ENCODE measurements around the gene XXYLT1. TPM values are rescaled to one million over a fixed set of nuclear protein-coding genes. Genes with fewer than 3 reads are reported as not detected.
A peak's percentile ranks its signal among the peaks of the same experiment; 100 is the strongest.

Gene XXYLT1
- total and polyA plus RNA-seq, 9 of the 15 experiments (the other 6 are each of a cell fraction or from before 2014, with no cell fraction given), result 1.9 to 18.9 (median 15.0) TPM

DNA sequence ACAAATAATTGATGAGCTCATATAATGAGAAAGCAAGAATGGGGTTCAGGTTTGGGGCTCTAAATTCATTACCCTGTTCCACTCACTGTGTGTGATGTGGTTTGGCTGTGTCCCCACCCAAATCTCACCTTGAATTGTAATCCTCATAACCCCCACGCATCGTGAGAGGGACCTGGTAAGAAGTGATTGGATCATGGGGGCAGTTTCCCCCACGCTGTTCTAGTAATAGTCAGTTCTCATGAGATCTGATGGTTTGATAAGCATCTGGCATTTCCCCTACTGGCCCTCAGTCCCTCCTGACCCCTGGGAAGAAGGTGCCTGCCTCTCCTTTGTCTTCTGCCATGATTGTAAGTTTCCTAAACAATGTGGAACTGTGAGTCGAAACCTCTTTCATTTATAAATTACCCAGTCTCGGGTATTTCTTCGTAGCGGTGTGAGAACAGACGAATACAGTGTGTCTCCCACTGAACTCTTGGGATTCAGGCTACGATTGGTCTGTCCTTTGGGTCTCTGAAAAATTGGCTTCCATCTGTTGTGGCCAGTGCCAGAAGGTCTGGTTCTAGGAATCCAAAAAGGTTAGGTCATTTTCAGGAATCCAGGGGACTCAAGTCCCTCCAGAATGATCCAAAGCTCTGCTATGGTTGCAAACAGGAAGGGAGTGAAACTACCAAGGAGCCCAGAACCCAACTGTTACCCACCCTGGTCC is 87.7 kb downstream of the XXYLT1 start (continued):
- TF ChIP-seq SOX6 (IDR thresholded peaks at IDR 0.05) (0 out of 2 replicates have a peak, but pooled peaks have one; percentile 21), RCOR1 (IDR thresholded peaks at IDR 0.05; ENCODE audit: borderline replicate concordance in 1 of 2, low read depth in 2 of 2, low read length in 2 of 2) (0 out of 4 replicates have a peak, but pooled peaks of 1 of the 2 experiments have one; percentile 10), CBFA2T3 (IDR thresholded peaks at IDR 0.05) (peak; percentile 31; the same call in 1 of the 2 replicates)

DNA sequence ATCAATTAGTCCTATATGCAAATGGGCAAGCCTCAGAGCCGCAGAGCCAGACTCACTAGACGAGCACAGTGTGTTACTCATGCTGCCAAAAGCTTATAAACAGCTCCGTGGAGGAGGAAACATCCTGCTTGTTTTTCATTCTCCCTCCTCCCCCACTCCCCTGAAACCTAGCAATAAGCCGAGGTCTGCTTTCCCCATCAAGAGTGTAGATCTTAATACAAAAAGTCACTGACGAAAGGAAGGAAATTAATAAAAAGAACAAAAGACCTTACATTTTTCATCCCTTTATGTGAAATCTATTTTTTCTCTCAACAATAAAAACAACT is 88.5 kb downstream of the XXYLT1 start:
- ATAC-seq, result peak; percentile 58
- H3K4me3 ChIP-seq, result no peak overlapping the region
- H3K27ac ChIP-seq (ENCODE audit: extremely low read depth, low read depth, low read length), result peak overlapping the region; percentile 72
- DNase-seq (ENCODE audit: extremely low read depth in 1 of 4, low spot score in 3 of 4), result peak in 2 of 4 experiments; percentile 28 to 78
- FAIRE-seq, result peak; percentile 85
- H3K9ac ChIP-seq (ENCODE audit: insufficient read depth in 1 of 2, low read depth in 2 of 2, low read length in 2 of 2), result peak overlapping the region in 1 of 2 experiments; percentile 28; a peak in 2 of 4 replicates
- peak overlapping the region; percentile 36; the same call in 1 of the 2 replicates for H2AFZ ChIP-seq (ENCODE audit: low read depth, low read length)
- no peaks in the 10 kb centered on the region for H3K9me1 ChIP-seq (ENCODE audit: control insufficient read depth, insufficient read depth, low read length)
- intact Hi-C loops (cut with micrococcal nuclease) (loop anchor here (10.0 kb wide), 1 partner anchor 68 kb away; no protein-coding TSS in a partner anchor), in situ Hi-C loops (cut with MboI) (no loop called here)
- H4K20me1 ChIP-seq (replicated peaks; ENCODE audit: control insufficient read depth, insufficient read depth, low read length), result no peaks in the 10 kb centered on the region
- H3K36me3 ChIP-seq (ENCODE audit: control insufficient read depth, insufficient read depth, low read length), result no peaks in the 10 kb centered on the region
- no TSS peak for BruUV-seq (replicated peaks)
- peaks cover 48 to 80% of the 10 kb centered on the region in 2 experiments for H3K4me1 ChIP-seq (replicated peaks in 1 of 2; ENCODE audit: control insufficient read depth in 2 of 2, insufficient read depth in 2 of 2, low read length in 2 of 2)
- WGBS (ENCODE audit: insufficient coverage, low coverage, missing lambda C conversion rate), result 8% methylated on average over 5 of the region's 5 CpGs
- no peaks in the 10 kb centered on the region for H3K27me3 ChIP-seq (ENCODE audit: control insufficient read depth in 2 of 2, insufficient read depth in 2 of 2, low read length in 2 of 2)
- peaks cover 46% of the 10 kb centered on the region; the same call in 2 of the 3 replicates for H3K79me2 ChIP-seq (ENCODE audit: control insufficient read depth, insufficient read depth, low read length)
- ChIA-PET CTCF (ENCODE audit: low intra/inter-chr PET ratio) (no interaction called here), POLR2A (interaction anchor here (0.9 to 2.4 kb wide), 4 partner anchors 9 to 22 kb away, joined by 3 to 8 read pairs (median 6); no protein-coding TSS in a partner anchor)
- peak overlapping the region; percentile 55 for H3K4me2 ChIP-seq (ENCODE audit: insufficient read depth, low read length)
- no peaks in the 10 kb centered on the region for H3K9me3 ChIP-seq (replicated peaks; ENCODE audit: control insufficient read depth, insufficient read depth, low read depth, low read length)
- TF ChIP-seq ASH1L (IDR thresholded peaks at IDR 0.05; ENCODE audit: borderline replicate concordance, low read depth, partially characterized antibody), result no peak
- TF ChIP-seq, protein P1, sequence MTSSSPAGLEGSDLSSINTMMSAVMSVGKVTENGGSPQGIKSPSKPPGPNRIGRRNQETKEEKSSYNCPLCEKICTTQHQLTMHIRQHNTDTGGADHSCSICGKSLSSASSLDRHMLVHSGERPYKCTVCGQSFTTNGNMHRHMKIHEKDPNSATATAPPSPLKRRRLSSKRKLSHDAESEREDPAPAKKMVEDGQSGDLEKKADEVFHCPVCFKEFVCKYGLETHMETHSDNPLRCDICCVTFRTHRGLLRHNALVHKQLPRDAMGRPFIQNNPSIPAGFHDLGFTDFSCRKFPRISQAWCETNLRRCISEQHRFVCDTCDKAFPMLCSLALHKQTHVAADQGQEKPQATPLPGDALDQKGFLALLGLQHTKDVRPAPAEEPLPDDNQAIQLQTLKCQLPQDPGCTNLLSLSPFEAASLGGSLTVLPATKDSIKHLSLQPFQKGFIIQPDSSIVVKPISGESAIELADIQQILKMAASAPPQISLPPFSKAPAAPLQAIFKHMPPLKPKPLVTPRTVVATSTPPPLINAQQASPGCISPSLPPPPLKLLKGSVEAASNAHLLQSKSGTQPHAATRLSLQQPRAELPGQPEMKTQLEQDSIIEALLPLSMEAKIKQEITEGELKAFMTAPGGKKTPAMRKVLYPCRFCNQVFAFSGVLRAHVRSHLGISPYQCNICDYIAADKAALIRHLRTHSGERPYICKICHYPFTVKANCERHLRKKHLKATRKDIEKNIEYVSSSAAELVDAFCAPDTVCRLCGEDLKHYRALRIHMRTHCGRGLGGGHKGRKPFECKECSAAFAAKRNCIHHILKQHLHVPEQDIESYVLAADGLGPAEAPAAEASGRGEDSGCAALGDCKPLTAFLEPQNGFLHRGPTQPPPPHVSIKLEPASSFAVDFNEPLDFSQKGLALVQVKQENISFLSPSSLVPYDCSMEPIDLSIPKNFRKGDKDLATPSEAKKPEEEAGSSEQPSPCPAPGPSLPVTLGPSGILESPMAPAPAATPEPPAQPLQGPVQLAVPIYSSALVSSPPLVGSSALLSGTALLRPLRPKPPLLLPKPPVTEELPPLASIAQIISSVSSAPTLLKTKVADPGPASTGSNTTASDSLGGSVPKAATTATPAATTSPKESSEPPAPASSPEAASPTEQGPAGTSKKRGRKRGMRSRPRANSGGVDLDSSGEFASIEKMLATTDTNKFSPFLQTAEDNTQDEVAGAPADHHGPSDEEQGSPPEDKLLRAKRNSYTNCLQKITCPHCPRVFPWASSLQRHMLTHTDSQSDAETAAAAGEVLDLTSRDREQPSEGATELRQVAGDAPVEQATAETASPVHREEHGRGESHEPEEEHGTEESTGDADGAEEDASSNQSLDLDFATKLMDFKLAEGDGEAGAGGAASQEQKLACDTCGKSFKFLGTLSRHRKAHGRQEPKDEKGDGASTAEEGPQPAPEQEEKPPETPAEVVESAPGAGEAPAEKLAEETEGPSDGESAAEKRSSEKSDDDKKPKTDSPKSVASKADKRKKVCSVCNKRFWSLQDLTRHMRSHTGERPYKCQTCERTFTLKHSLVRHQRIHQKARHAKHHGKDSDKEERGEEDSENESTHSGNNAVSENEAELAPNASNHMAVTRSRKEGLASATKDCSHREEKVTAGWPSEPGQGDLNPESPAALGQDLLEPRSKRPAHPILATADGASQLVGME (CRISPR knock-in tag; IDR thresholded peaks at IDR 0.05), result no peak
- TF ChIP-seq, protein P2, sequence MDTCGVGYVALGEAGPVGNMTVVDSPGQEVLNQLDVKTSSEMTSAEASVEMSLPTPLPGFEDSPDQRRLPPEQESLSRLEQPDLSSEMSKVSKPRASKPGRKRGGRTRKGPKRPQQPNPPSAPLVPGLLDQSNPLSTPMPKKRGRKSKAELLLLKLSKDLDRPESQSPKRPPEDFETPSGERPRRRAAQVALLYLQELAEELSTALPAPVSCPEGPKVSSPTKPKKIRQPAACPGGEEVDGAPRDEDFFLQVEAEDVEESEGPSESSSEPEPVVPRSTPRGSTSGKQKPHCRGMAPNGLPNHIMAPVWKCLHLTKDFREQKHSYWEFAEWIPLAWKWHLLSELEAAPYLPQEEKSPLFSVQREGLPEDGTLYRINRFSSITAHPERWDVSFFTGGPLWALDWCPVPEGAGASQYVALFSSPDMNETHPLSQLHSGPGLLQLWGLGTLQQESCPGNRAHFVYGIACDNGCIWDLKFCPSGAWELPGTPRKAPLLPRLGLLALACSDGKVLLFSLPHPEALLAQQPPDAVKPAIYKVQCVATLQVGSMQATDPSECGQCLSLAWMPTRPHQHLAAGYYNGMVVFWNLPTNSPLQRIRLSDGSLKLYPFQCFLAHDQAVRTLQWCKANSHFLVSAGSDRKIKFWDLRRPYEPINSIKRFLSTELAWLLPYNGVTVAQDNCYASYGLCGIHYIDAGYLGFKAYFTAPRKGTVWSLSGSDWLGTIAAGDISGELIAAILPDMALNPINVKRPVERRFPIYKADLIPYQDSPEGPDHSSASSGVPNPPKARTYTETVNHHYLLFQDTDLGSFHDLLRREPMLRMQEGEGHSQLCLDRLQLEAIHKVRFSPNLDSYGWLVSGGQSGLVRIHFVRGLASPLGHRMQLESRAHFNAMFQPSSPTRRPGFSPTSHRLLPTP (IDR thresholded peaks at IDR 0.05; ENCODE audit: borderline replicate concordance, extremely low read depth, insufficient read length), result no peak
- TF ChIP-seq, protein P3, sequence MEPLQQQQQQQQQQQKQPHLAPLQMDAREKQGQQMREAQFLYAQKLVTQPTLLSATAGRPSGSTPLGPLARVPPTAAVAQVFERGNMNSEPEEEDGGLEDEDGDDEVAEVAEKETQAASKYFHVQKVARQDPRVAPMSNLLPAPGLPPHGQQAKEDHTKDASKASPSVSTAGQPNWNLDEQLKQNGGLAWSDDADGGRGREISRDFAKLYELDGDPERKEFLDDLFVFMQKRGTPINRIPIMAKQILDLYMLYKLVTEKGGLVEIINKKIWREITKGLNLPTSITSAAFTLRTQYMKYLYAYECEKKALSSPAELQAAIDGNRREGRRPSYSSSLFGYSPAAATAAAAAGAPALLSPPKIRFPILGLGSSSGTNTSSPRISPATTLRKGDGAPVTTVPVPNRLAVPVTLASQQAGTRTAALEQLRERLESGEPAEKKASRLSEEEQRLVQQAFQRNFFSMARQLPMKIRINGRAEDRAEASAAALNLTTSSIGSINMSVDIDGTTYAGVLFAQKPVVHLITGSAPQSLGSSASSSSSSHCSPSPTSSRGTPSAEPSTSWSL (CRISPR knock-in tag; IDR thresholded peaks at IDR 0.05; ENCODE audit: borderline replicate concordance), result no peak

Measured in K562 (cell line).